Measurements from ENCODE around the gene IFIT2. TPM values are rescaled to one million over a fixed set of nuclear protein-coding genes. Genes with fewer than 3 reads are reported as not detected.

Gene IFIT2
- total RNA-seq, 2 donors from 2014 or later: 17.6 to 19.5 TPM

DNA sequence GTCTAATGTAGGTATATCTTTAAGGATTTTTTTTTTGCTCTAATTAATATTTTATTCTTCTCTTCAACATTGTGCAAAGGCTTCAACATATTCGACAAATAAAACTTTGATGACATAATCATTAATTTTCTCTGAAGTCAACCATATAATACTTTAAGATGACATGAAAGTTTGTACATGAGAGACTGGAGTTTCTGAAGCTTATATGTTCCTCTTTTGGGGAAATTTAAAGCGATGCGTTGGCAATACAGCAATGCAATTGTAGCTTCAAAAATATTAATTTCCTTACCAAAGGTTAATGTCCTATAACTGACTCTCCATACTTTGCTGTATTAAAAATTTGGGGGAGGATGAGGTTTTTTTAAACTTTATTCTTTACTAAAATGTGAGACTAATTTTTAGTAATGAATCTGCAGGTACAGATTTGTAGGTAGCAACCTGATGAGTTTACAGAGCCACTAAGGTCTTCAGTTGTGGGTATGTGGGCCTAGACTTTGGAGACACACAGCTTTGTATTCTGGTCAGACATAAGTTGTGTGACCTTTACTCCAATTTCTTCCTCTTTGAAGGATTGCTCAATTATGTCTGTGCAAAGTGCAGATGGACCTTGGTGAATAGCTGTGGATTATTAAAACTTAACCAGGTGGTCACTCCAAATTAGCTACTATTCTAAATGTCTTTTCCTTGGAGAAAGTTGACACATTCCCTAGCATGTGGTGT lies 32.3 kb upstream of the IFIT2 start:
- no peak for ATAC-seq
- Mint-ChIP-seq H3K4me1 (peaks cover 3% of the 10 kb centered on the region), H3K27me3 (peaks cover 7% of the 10 kb centered on the region), H3K36me3 (ENCODE audit: low read depth) (peaks cover 4% of the 10 kb centered on the region), H3K27ac (no peak overlapping the region), H3K4me3 (no peak overlapping the region)
- no peak for DNase-seq
- no peaks in the 10 kb centered on the region for H3K9me3 ChIP-seq (ENCODE audit: control insufficient read depth, low read length, poor library complexity, severe bottlenecking)

DNA sequence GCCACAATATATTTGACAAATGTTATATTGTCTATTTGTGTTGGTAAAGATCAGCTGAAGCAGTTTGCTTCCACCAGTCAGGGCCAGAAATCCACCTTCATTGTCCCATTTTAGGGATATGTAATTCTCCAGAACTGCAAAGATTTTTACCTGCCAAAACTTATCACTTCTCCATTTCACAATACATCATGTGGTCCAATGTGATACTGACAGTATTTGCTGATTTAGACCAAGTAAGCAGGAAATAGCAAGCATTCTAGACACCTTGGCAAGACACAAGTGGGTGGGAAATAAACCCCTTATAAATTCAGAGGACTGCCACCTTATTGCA lies 31.7 kb upstream of the IFIT2 start:
- ATAC-seq: no peak
- H3K4me3 Mint-ChIP-seq: no peak overlapping the region
- H3K27ac Mint-ChIP-seq: no peak overlapping the region
- no peak for DNase-seq
- H3K36me3 Mint-ChIP-seq (ENCODE audit: low read depth): peaks cover 4% of the 10 kb centered on the region
- peaks cover 3% of the 10 kb centered on the region for H3K4me1 Mint-ChIP-seq
- H3K9me3 ChIP-seq (ENCODE audit: control insufficient read depth, low read length, poor library complexity, severe bottlenecking): no peaks in the 10 kb centered on the region
- H3K27me3 Mint-ChIP-seq: peaks cover 11% of the 10 kb centered on the region

DNA sequence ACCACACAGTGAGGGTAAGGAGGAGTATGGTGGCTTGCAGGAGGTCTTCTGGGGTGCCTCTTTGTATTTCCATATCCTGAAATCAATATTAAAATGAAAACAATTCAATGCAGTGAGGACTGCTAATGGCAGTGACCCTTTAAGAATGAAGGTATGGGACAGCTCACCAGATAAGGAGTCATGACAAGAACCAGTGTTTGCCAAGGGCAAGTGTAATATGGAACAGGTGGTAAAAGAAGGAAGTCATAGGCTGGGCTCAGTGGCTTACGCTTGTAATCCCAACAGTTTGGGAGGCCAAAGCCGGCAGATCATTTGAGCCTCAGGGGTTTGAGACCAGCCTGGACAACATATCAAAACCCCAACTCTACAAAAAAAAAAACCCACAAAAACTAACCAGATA lies 30.3 kb upstream of the IFIT2 start:
- H3K36me3 Mint-ChIP-seq (ENCODE audit: low read depth): peaks cover 4% of the 10 kb centered on the region
- DNase-seq (no peak), ATAC-seq (no peak)
- no peak overlapping the region for H3K4me3 Mint-ChIP-seq
- H3K9me3 ChIP-seq (ENCODE audit: control insufficient read depth, low read length, poor library complexity, severe bottlenecking): no peaks in the 10 kb centered on the region
- H3K27me3 Mint-ChIP-seq: peaks cover 17% of the 10 kb centered on the region
- H3K27ac Mint-ChIP-seq: peak overlapping the region; percentile 10
- peaks cover 3% of the 10 kb centered on the region for H3K4me1 Mint-ChIP-seq

DNA sequence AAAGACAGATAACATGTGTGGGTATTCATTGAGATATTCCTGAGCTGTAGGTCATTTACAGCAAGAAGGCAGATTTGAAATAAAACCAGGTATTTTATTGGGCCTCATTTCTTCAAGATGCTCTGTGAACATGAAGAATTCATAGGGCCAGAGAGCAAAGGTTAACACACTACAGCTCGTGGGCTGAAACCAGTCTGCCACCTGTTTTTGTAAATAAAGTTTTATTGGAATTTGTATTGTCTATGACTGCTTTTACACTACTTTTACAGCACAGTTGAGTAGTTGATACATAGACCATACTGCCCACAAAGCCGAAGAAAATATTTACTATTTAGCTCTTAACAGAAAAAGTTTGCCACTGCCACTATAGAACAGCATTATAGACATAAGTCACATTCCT lies 28.2 kb upstream of the IFIT2 start:
- Mint-ChIP-seq H3K4me3 (no peak overlapping the region), H3K27ac (no peak overlapping the region), H3K27me3 (peaks cover 20% of the 10 kb centered on the region), H3K4me1 (no peaks in the 10 kb centered on the region), H3K36me3 (ENCODE audit: low read depth) (peaks cover 4% of the 10 kb centered on the region)
- DNase-seq (no peak), ATAC-seq (no peak)
- H3K9me3 ChIP-seq (ENCODE audit: control insufficient read depth, low read length, poor library complexity, severe bottlenecking): no peaks in the 10 kb centered on the region

DNA sequence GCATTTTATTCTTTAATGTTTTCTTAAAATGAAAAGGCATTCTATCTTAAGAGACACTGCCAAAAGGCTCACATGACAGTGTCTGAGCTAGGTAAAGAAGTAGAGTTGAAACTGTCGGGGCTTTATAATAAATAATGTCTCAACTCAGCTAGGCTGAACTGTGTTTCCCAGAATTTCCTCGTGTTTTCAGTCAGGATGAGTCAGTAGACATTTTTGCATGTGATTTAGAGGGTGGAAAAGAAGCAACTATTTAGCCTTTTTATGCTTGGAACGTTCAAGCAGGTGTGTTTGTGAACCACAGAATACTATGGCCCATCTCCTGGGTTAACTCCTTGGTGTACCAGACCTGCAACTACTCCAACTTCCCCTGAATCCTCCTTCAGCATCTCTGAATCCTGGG lies 26.9 kb upstream of the IFIT2 start:
- H3K36me3 Mint-ChIP-seq (ENCODE audit: low read depth): peaks cover 6% of the 10 kb centered on the region
- ATAC-seq (no peak), DNase-seq (no peak)
- H3K4me3 Mint-ChIP-seq: no peak overlapping the region
- no peaks in the 10 kb centered on the region for H3K9me3 ChIP-seq (ENCODE audit: control insufficient read depth, low read length, poor library complexity, severe bottlenecking)
- H3K27me3 Mint-ChIP-seq: peaks cover 20% of the 10 kb centered on the region
- H3K27ac Mint-ChIP-seq: no peak overlapping the region
- H3K4me1 Mint-ChIP-seq: no peaks in the 10 kb centered on the region

DNA sequence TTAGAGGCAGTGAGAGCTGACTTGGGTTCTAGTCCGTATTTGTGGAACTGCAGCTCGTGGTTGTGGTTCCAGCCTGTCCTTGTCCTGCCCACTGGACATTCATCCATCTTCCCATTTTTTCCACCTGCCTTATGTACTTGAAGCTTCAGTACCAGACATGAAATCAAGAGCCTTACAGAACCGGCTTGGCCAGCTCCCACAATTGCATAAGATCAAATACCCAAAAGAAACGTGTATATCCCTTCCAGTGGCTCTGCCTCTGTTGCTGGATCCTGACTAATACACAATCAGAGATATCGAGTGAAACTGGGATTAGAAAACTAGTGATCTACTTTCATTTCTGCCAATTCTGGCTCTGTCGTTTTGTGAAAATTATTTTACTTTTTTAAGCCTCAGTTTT lies 26.5 kb upstream of the IFIT2 start:
- no peak for ATAC-seq
- no peaks in the 10 kb centered on the region for H3K4me1 Mint-ChIP-seq

DNA sequence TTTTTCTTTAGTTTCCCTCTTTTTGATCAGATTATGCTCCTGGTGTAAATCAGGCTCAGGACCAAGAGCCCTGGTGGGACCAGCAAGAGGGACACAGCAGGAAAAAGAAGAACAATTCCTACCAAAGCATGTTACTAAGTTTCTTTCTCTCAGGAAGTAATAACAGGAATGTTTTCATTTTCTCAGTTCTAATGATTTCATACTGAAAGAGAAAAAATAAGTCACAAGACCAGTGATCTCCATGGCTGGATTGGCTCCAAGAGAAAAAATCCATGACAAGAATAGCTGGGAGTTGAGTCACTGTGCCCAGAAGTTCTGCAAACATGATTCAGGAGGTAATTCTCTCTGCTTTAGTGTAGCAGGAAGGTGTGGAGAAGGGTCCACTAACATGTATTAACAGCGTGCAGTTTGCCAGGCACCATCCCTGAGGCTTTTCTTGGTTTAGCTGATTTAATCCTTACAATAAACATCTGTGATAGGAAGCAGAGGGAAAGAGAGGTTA lies 23.8 kb upstream of the IFIT2 start:
- H3K4me1 Mint-ChIP-seq: no peaks in the 10 kb centered on the region
- no peak for DNase-seq
- no peak overlapping the region for H3K27ac Mint-ChIP-seq
- H3K4me3 Mint-ChIP-seq: no peak overlapping the region
- ATAC-seq: no peak
- peaks cover 20% of the 10 kb centered on the region for H3K27me3 Mint-ChIP-seq
- peaks cover 5% of the 10 kb centered on the region for H3K36me3 Mint-ChIP-seq (ENCODE audit: low read depth)
- H3K9me3 ChIP-seq (ENCODE audit: control insufficient read depth, low read length, poor library complexity, severe bottlenecking): no peaks in the 10 kb centered on the region

More for the DNA sequence above, 26.5 kb upstream of the IFIT2 start:
- Mint-ChIP-seq H3K4me3 (no peak overlapping the region), H3K27me3 (peaks cover 20% of the 10 kb centered on the region), H3K36me3 (ENCODE audit: low read depth) (peaks cover 6% of the 10 kb centered on the region), H3K27ac (no peak overlapping the region)
- DNase-seq: no peak
- H3K9me3 ChIP-seq (ENCODE audit: control insufficient read depth, low read length, poor library complexity, severe bottlenecking): no peaks in the 10 kb centered on the region

DNA sequence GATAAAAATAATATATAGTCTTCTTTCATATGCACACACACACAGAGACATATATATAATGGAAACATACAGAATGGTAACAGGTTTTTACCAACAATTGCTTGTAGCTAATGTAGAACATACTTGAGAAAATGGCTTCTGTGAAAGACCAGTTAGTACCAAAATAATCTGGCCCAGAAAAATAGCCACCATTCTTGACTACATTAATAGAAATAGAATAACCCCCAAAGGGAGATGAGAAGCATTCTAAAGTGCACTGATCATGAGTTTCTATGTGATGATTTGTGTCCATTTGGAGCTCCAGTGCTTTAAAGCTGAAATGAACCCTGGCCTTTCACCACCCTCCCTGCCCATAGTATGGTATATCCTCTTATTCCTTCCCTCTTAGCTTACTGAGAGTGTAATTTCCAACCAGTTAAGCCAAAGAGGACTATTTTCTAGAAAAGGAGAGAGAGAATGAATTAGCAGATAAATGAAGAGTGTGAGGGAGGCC lies 22.9 kb upstream of the IFIT2 start:
- H3K4me3 Mint-ChIP-seq: no peak overlapping the region
- H3K36me3 Mint-ChIP-seq (ENCODE audit: low read depth): peaks cover 2% of the 10 kb centered on the region
- no peak for ATAC-seq
- H3K9me3 ChIP-seq (ENCODE audit: control insufficient read depth, low read length, poor library complexity, severe bottlenecking): no peaks in the 10 kb centered on the region
- no peak overlapping the region for H3K27ac Mint-ChIP-seq
- DNase-seq: no peak
- H3K4me1 Mint-ChIP-seq: no peaks in the 10 kb centered on the region
- H3K27me3 Mint-ChIP-seq: peaks cover 20% of the 10 kb centered on the region

DNA sequence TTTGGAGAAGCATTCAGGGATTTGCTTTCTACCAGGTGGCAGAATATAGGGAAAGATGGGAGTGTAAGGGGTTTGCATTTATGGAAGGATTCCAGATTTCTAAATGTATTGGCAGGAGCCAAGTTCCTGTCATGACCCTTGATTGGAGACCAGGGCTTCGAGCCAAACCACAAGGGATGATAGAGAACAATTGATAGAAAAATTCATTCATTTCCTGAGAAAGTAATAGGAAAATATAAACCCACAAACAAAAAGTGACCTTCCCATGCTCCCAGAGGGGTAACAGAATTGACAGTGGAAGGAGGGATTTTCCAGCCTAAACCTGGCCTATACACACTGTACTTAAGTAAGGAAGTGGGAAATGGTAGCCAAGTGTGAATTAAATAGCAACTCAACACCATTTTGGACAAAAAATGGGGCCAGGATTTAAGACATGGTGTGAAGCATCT lies 22.4 kb upstream of the IFIT2 start:
- Mint-ChIP-seq H3K36me3 (ENCODE audit: low read depth) (peaks cover 2% of the 10 kb centered on the region), H3K27ac (no peak overlapping the region), H3K27me3 (peaks cover 20% of the 10 kb centered on the region), H3K4me3 (no peak overlapping the region), H3K4me1 (no peaks in the 10 kb centered on the region)
- no peak for DNase-seq
- H3K9me3 ChIP-seq (ENCODE audit: control insufficient read depth, low read length, poor library complexity, severe bottlenecking): no peaks in the 10 kb centered on the region
- no peak for ATAC-seq

DNA sequence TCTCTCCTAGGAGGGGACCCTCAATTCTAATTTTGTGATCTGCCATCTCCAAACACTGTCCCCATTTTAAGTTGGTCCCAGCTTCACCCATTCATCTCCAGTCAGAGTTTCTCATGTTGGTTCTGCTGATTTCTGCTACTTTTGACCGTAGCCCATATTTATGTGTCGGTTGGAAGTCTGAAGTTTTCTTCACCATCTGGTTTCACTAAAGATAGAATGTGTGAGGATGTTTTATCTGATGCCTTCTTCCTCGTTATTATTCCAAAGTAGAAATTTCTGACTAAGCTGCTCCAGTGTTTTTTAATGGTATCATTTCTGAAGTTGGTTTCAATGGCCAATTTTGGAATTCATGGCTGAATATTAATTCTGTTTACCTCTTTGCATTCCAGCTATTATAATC lies 21.3 kb upstream of the IFIT2 start:
- peaks cover 2% of the 10 kb centered on the region for H3K36me3 Mint-ChIP-seq (ENCODE audit: low read depth)
- no peaks in the 10 kb centered on the region for H3K9me3 ChIP-seq (ENCODE audit: control insufficient read depth, low read length, poor library complexity, severe bottlenecking)
- H3K4me3 Mint-ChIP-seq: no peak overlapping the region
- DNase-seq: no peak
- no peak for ATAC-seq
- no peaks in the 10 kb centered on the region for H3K4me1 Mint-ChIP-seq
- peaks cover 12% of the 10 kb centered on the region for H3K27me3 Mint-ChIP-seq
- H3K27ac Mint-ChIP-seq: no peak overlapping the region

DNA sequence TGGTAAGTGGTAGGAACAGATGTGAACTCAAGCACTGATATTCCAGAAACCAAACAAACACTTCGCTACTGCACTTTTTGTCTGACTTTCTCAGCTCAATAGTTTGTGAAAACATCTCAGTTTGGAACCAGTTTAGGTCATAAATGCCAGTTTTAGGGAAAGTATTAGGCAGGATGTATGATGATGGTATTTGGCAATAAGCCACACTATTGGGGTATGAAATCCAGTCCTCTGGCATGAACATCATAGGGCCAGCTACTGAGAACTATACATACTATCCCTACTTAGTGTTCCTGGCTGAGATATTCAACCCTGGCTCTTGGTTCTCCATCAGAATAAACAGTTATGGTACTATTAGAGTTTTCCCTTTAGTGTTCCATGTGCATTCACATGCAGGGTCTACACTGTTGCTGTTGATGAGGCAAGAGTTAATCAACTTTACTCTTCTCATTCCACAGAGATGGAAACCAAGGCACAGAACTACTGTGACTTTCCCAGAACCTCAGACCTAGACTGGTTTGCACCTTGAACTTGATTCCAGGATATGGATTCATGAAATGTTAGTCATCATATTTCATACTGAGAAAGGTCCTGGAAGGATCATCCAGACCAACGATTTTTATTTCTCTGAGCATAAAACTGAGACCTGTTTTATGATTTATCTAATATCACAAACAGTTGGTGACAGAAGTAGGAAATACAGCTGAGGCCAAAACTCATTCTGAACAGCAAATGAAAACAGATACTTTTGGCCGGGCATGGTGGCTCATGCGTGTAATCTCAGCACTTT lies 20.0 kb upstream of the IFIT2 start:
- no peak overlapping the region for H3K4me3 Mint-ChIP-seq
- no peak for DNase-seq
- H3K27ac Mint-ChIP-seq: no peak overlapping the region
- H3K4me1 Mint-ChIP-seq: no peaks in the 10 kb centered on the region
- H3K36me3 Mint-ChIP-seq (ENCODE audit: low read depth): peaks cover 2% of the 10 kb centered on the region
- H3K9me3 ChIP-seq (ENCODE audit: control insufficient read depth, low read length, poor library complexity, severe bottlenecking): no peaks in the 10 kb centered on the region
- peaks cover 10% of the 10 kb centered on the region for H3K27me3 Mint-ChIP-seq
- ATAC-seq: no peak

DNA sequence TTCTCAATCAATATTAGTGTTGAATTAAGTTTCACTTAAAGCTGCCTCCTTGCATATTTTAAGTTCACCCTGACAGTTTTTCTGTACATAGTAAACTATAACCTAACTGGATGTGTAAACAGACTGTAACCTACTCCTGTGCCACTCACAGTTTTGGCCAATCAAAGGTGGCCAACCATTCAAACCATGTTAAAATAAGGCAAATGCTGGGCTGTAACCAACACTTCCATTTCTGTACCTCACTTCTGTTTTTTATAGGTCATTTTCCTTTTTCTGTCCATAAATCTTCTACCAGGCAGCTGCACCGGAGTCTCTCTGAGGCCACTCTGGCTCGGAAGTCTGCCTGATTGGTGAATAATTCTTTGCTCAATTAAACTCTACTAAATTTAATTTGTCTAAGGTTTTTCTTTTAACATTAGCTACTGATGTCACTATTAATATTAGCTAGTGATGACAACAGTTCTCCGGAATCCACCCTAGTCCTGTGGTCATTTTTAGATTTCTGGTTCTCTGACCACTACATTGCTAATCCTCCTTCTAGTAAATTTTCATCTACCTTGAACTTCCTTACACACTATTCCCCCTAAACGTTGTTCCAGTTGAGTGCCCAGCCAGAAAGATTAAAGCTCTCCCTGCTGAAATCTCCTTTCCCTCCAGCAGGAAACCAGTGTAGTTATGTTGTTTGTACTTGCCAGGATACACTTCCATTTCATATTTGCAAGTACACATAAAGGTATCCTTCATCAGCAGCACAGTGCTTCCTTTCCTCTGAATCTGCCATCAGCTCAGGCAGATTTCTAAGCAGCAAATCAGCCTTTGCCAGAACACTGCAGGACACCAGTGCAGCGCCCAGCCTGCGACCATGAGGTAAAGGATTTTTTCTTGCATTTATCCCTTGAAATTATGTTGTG lies 18.6 kb upstream of the IFIT2 start:
- H3K4me1 Mint-ChIP-seq: no peaks in the 10 kb centered on the region
- DNase-seq (no peak), ATAC-seq (no peak)
- no peaks in the 10 kb centered on the region for H3K9me3 ChIP-seq (ENCODE audit: control insufficient read depth, low read length, poor library complexity, severe bottlenecking)
- H3K27me3 Mint-ChIP-seq: no peaks in the 10 kb centered on the region
- H3K4me3 Mint-ChIP-seq: no peak overlapping the region
- no peak overlapping the region for H3K27ac Mint-ChIP-seq
- peaks cover 2% of the 10 kb centered on the region for H3K36me3 Mint-ChIP-seq (ENCODE audit: low read depth)

DNA sequence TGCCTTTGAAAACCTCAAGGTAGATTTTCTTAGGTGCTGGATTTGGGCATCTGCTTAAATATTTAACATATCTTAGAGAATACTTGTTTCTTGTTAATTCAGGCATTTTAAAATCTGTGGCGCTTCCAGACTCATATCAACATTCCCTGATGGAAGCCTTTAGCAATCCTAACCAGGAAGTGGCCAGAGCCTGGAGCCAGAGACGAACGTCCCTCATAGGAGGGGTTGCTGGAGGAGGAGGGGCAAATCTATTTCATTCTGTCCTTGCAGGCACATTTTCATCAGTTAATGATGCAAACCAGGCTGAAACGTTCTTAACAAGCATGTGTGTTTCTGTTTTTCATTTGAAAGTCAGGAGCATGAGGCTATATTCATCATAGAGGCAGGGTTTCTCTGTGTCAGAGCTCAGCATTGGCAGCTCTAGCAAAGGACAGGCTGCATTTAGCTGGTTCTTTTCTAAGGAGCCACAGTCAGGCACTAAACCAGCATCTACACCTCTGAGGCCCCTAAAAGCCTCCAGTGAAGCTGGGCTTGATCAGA lies 17.8 kb upstream of the IFIT2 start:
- peaks cover 2% of the 10 kb centered on the region for H3K36me3 Mint-ChIP-seq (ENCODE audit: low read depth)
- H3K27ac Mint-ChIP-seq: no peak overlapping the region
- no peaks in the 10 kb centered on the region for H3K9me3 ChIP-seq (ENCODE audit: control insufficient read depth, low read length, poor library complexity, severe bottlenecking)
- H3K4me3 Mint-ChIP-seq: no peak overlapping the region
- DNase-seq (no peak), ATAC-seq (no peak)
- no peaks in the 10 kb centered on the region for H3K4me1 Mint-ChIP-seq
- no peaks in the 10 kb centered on the region for H3K27me3 Mint-ChIP-seq

Data from T-helper 17 cell (primary cell).